Right lung (tissue), 5 donors: ENCODE results near the gene CYP4A22. TPM values are rescaled to one million over a fixed set of nuclear protein-coding genes. Genes with fewer than 3 reads are reported as not detected.
"Not testable (repeated sequence)": the region's sequence is repeated elsewhere in the genome, so short reads cannot be mapped to it uniquely, and the experiment has no call there.

Source experiments
- DNase-seq, 2 donors: peaks; one replicate each; pipeline ENCODE4 v3.0.0-alpha.2; 2013
- polyA plus RNA-seq, 5 donors: library from polyadenylated mRNA; unstranded; fragments of 120-200 nt; gene quantifications; one replicate each; pipeline versions ENCODE4 v1.2.1 to v1.2.3, GENCODE V29; 2013; ENCODE audit warnings: inconsistent platforms in 1 of 5, low replicate concordance in 1 of 5; ENCODE audit not compliant: insufficient read length in 5 of 5, insufficient read depth in 1 of 5

The CYP4A22 gene
- polyA plus RNA-seq, 5 donors, result 0.09 to 0.27 (median 0.11) TPM; not detected in 1

GRCh38 chr1:47184822-47185677 lies 47.8 kb downstream of the CYP4A22 start:
- DNase-seq, result no peak

- DNase-seq, result no peak
Observed at GRCh38 chr1:47186267-47187185, 49.3 kb downstream of the CYP4A22 start.

- DNase-seq, result no peak
Observed at GRCh38 chr1:47187231-47187925, 50.1 kb downstream of the CYP4A22 start.

- DNase-seq, result no peak
Observed at GRCh38 chr1:47187926-47188250, 50.6 kb downstream of the CYP4A22 start.

- no peak for DNase-seq
Observed at GRCh38 chr1:47188791-47189785, 51.8 kb downstream of the CYP4A22 start.

GRCh38 chr1:47189844-47190508 lies 52.7 kb downstream of the CYP4A22 start, which contains the start of gene PDZK1IP1:
PDZK1IP1 (minus strand) TSS chr1:47190036; CDS start chr1:47189932, 104 bp downstream.
- DNase-seq, result peak in 1 of 2 donors; percentile 46

GRCh38 chr1:47190509-47190855 lies 53.2 kb downstream of the CYP4A22 start:
- DNase-seq, result no peak

GRCh38 chr1:47190857-47191256 lies 53.6 kb downstream of the CYP4A22 start:
- DNase-seq, result no peak

- DNase-seq, result no peak
Observed at GRCh38 chr1:47191940-47192457, 54.8 kb downstream of the CYP4A22 start.

GRCh38 chr1:47192458-47193384 lies 55.5 kb downstream of the CYP4A22 start:
- peak; percentile 80 to 83 for DNase-seq

GRCh38 chr1:47193496-47193895 lies 56.3 kb downstream of the CYP4A22 start:
- not testable (repeated sequence) for DNase-seq

GRCh38 chr1:47194311-47194710 lies 57.1 kb downstream of the CYP4A22 start:
- no peak for DNase-seq

GRCh38 chr1:47195981-47196380 lies 58.7 kb downstream of the CYP4A22 start:
- DNase-seq, result not testable (repeated sequence)

- no peak for DNase-seq
Observed at GRCh38 chr1:47196622-47197021, 59.4 kb downstream of the CYP4A22 start.

GRCh38 chr1:47198214-47198613 lies 61.0 kb downstream of the CYP4A22 start:
- no peak for DNase-seq
